Trophoblast cell (in vitro differentiated cells and primary cell): ENCODE data around the gene SOCS3.
"Not testable (repeated sequence)": the region's sequence is repeated elsewhere in the genome, so short reads cannot be mapped to it uniquely, and the experiment has no call there.

ENCODE experiments used
- DNase-seq, 2 donors: peaks; one replicate each; pipeline ENCODE4 v3.0.0-alpha.2; 2016
- H2AFZ ChIP-seq: 2 replicates; pipeline ENCODE4 v1.6.1; 2013; ENCODE audit warnings: low read length, moderate library complexity, mild to moderate bottlenecking; ENCODE audit not compliant: insufficient read depth, poor library complexity
- H2AK5ac ChIP-seq: 2 replicates; pipeline ENCODE4 v1.6.1; 2013; ENCODE audit warnings: mild to moderate bottlenecking, low read length
- H2BK120ac ChIP-seq: 2 replicates; pipeline ENCODE4 v1.6.1; 2013; ENCODE audit warnings: low read length, mild to moderate bottlenecking, moderate library complexity; ENCODE audit not compliant: insufficient read depth, poor library complexity
- H2BK12ac ChIP-seq: 2 replicates; pipeline ENCODE4 v1.6.1; 2013; ENCODE audit warnings: mild to moderate bottlenecking, low read length, moderate library complexity
- H2BK5ac ChIP-seq: 2 replicates; pipeline ENCODE4 v1.6.1; 2013; ENCODE audit warnings: low read length, low read depth, moderate library complexity, mild to moderate bottlenecking; ENCODE audit not compliant: poor library complexity
- H3K14ac ChIP-seq: 2 replicates; pipeline ENCODE4 v1.6.1; 2013; ENCODE audit warnings: mild to moderate bottlenecking, low read length
- H3K18ac ChIP-seq: 2 replicates; pipeline ENCODE4 v1.6.1; 2013; ENCODE audit warnings: mild to moderate bottlenecking, low read length
- H3K23ac ChIP-seq: 2 replicates; pipeline ENCODE4 v1.6.1; 2013; ENCODE audit warnings: low read length
- H3K27ac ChIP-seq: 2 replicates; pipeline ENCODE4 v1.5.1; 2013; ENCODE audit warnings: low read depth, mild to moderate bottlenecking, inconsistent platforms, low read length, moderate library complexity
- H3K27me3 ChIP-seq: 2 replicates; pipeline ENCODE4 v1.6.1; 2013; ENCODE audit warnings: inconsistent platforms, mild to moderate bottlenecking, low read length, moderate library complexity; ENCODE audit not compliant: insufficient read depth
- H3K36me3 ChIP-seq, 2 experiments: 1 replicate in 1 of 2; 2 replicates in 1 of 2; pipeline ENCODE4 v1.6.1; 2013; ENCODE audit warnings: low read length in 2 of 2, mild to moderate bottlenecking in 2 of 2, moderate library complexity in 1 of 2; ENCODE audit not compliant: insufficient read depth in 2 of 2, control insufficient read depth in 1 of 2
- H3K4ac ChIP-seq: 2 replicates; pipeline ENCODE4 v1.6.1; 2013; ENCODE audit warnings: low read depth, mild to moderate bottlenecking, low read length, moderate library complexity
- H3K4me1 ChIP-seq, 2 experiments: 1 replicate in 1 of 2; 2 replicates in 1 of 2; pipeline ENCODE4 v1.6.1; 2013; ENCODE audit warnings: low read length in 2 of 2, mild to moderate bottlenecking in 2 of 2, moderate library complexity in 1 of 2; ENCODE audit not compliant: insufficient read depth in 2 of 2, control insufficient read depth in 1 of 2
- H3K4me2 ChIP-seq: 2 replicates; pipeline ENCODE4 v1.6.1; 2013; ENCODE audit warnings: inconsistent platforms, mild to moderate bottlenecking, low read length, moderate library complexity
- H3K4me3 ChIP-seq: 2 replicates; pipeline ENCODE4 v1.5.1; 2013; ENCODE audit warnings: mild to moderate bottlenecking, low read depth, low read length, inconsistent platforms
- H3K79me1 ChIP-seq: one replicate; pipeline ENCODE4 v1.6.1; 2013; ENCODE audit warnings: low read length
- H3K79me2 ChIP-seq: 2 replicates; pipeline ENCODE4 v1.6.1; 2013; ENCODE audit warnings: low read length, mild to moderate bottlenecking; ENCODE audit not compliant: control insufficient read depth, insufficient read depth, poor library complexity
- H3K9ac ChIP-seq: 2 replicates; pipeline ENCODE4 v1.6.1; 2013; ENCODE audit warnings: mild to moderate bottlenecking, low read length
- H3K9me3 ChIP-seq: 2 replicates; pipeline ENCODE4 v1.6.1; 2013; ENCODE audit warnings: low read depth, mild to moderate bottlenecking, control low read depth, inconsistent platforms, low read length; ENCODE audit not compliant: insufficient read depth
- H4K12ac ChIP-seq: 2 replicates; pipeline ENCODE4 v1.6.1; 2013; ENCODE audit warnings: low read depth, mild to moderate bottlenecking, low read length, moderate library complexity
- H4K8ac ChIP-seq: 2 replicates; pipeline ENCODE4 v1.6.1; 2013; ENCODE audit warnings: low read depth, mild to moderate bottlenecking, low read length, moderate library complexity
- H4K91ac ChIP-seq: one replicate; pipeline ENCODE4 v1.6.1; 2013; ENCODE audit warnings: low read depth, mild to moderate bottlenecking, low read length, moderate library complexity
- WGBS: extraction: QIAGEN DNeasy Blood & Tissue Kit; methylation state at CpG from one replicate; pipeline ENCODE4 v1.1.7; 2013; ENCODE audit warnings: missing lambda C conversion rate; ENCODE audit not compliant: insufficient read length, insufficient coverage; ENCODE audit errors: extremely low coverage; 5-methylcytosine and 5-hydroxymethylcytosine counted together

SOCS3 gene

GRCh38 chr17:78331355-78331754 lies 28.5 kb downstream of the SOCS3 start:
- H2BK120ac ChIP-seq, H3K9ac ChIP-seq, H2AK5ac ChIP-seq, H4K8ac ChIP-seq, H3K27me3 ChIP-seq, H3K4ac ChIP-seq, H3K27ac ChIP-seq, H2AFZ ChIP-seq, H3K4me1 ChIP-seq, H4K91ac ChIP-seq, H2BK5ac ChIP-seq, H3K9me3 ChIP-seq, H3K4me2 ChIP-seq, H3K36me3 ChIP-seq, H3K14ac ChIP-seq, H3K4me3 ChIP-seq, H3K79me2 ChIP-seq, H3K79me1 ChIP-seq, H4K12ac ChIP-seq, H3K18ac ChIP-seq, H3K23ac ChIP-seq, H2BK12ac ChIP-seq: not testable (repeated sequence)
- WGBS, result no CpG with 5 or more reads among the region's 12 CpGs
- DNase-seq, result peak in 1 of 2 donors; percentile 35

GRCh38 chr17:78330570-78331224 lies 29.2 kb downstream of the SOCS3 start:
- no peak overlapping the region for H2BK12ac ChIP-seq
- no peaks in the 10 kb centered on the region for H3K9me3 ChIP-seq
- H3K27me3 ChIP-seq, result no peaks in the 10 kb centered on the region
- H2BK5ac ChIP-seq, result no peak overlapping the region
- no peaks in the 10 kb centered on the region for H3K4me1 ChIP-seq
- no peaks in the 10 kb centered on the region for H3K36me3 ChIP-seq
- no peaks in the 10 kb centered on the region for H3K79me1 ChIP-seq
- H3K18ac ChIP-seq, result no peak overlapping the region
- H2AFZ ChIP-seq, result no peak overlapping the region
- no peak overlapping the region for H4K91ac ChIP-seq
- H2BK120ac ChIP-seq, result no peak overlapping the region
- no peak overlapping the region for H3K4ac ChIP-seq
- H3K27ac ChIP-seq, result no peak overlapping the region
- DNase-seq, result no peak
- H3K79me2 ChIP-seq, result no peaks in the 10 kb centered on the region
- no peak overlapping the region for H2AK5ac ChIP-seq
- no peak overlapping the region for H4K12ac ChIP-seq
- no peak overlapping the region for H3K4me2 ChIP-seq
- H3K14ac ChIP-seq, result no peak overlapping the region
- no peak overlapping the region for H4K8ac ChIP-seq
- no peak overlapping the region for H3K4me3 ChIP-seq
- H3K9ac ChIP-seq, result no peak overlapping the region
- no peak overlapping the region for H3K23ac ChIP-seq
- no CpG with 5 or more reads among the region's 13 CpGs for WGBS

GRCh38 chr17:78329263-78330059 lies 30.4 kb downstream of the SOCS3 start:
- Histone ChIP-seq H3K4ac (no peak overlapping the region), H3K9me3 (no peaks in the 10 kb centered on the region), H4K91ac (no peak overlapping the region), H2BK5ac (no peak overlapping the region), H4K12ac (no peak overlapping the region), H3K23ac (no peak overlapping the region), H3K14ac (no peak overlapping the region), H3K4me2 (no peak overlapping the region), H3K36me3 (no peaks in the 10 kb centered on the region), H2AFZ (no peak overlapping the region), H4K8ac (no peak overlapping the region), H2BK120ac (no peak overlapping the region), H3K79me2 (no peaks in the 10 kb centered on the region), H2AK5ac (no peak overlapping the region), H3K27ac (no peak overlapping the region), H3K18ac (no peak overlapping the region), H3K27me3 (no peaks in the 10 kb centered on the region), H2BK12ac (no peak overlapping the region), H3K4me1 (peaks cover 9 to 12% of the 10 kb centered on the region in 2 experiments), H3K9ac (no peak overlapping the region), H3K79me1 (no peaks in the 10 kb centered on the region), H3K4me3 (no peak overlapping the region)
- no peak for DNase-seq
- WGBS, result no CpG with 5 or more reads among the region's 16 CpGs

GRCh38 chr17:78327880-78328279 lies 32.0 kb downstream of the SOCS3 start:
- Histone ChIP-seq H3K79me1 (no peaks in the 10 kb centered on the region), H3K9ac (no peak overlapping the region), H4K8ac (no peak overlapping the region), H3K36me3 (no peaks in the 10 kb centered on the region), H2AFZ (no peak overlapping the region), H3K18ac (no peak overlapping the region), H2BK5ac (no peak overlapping the region), H3K9me3 (no peaks in the 10 kb centered on the region), H2BK120ac (no peak overlapping the region), H3K79me2 (no peaks in the 10 kb centered on the region), H2AK5ac (no peak overlapping the region), H3K4me3 (no peak overlapping the region), H2BK12ac (no peak overlapping the region), H3K14ac (no peak overlapping the region), H3K27ac (no peak overlapping the region), H4K12ac (no peak overlapping the region), H3K23ac (no peak overlapping the region), H3K27me3 (no peaks in the 10 kb centered on the region), H3K4ac (no peak overlapping the region), H4K91ac (no peak overlapping the region), H3K4me2 (no peak overlapping the region), H3K4me1 (peaks cover 15 to 16% of the 10 kb centered on the region in 2 experiments)
- DNase-seq, result no peak
- WGBS, result no CpG with 5 or more reads among the region's 5 CpGs
